Smooth muscle cell (in vitro differentiated cells): Measurements from ENCODE around the gene KLKB1. TPM values are rescaled to one million over a fixed set of nuclear protein-coding genes. Genes with fewer than 3 reads are reported as not detected.

Experiments used
- DNase-seq: peaks from one replicate; lab custom pipeline; 2025; ENCODE audit not compliant: unreplicated experiment; lab: John Stamatoyannopoulos, UW
- H2AFZ ChIP-seq: fragments of 200-600 bp; sonication (generic); 2 replicates; pipeline ENCODE4 v1.6.0; 2016; ENCODE audit warnings: antibody characterized with exemption, low read depth, mild to moderate bottlenecking
- H3F3A ChIP-seq: fragments of 200-600 bp; sonication (generic); 2 replicates; pipeline ENCODE4 v1.6.0; 2017; ENCODE audit warnings: antibody characterized with exemption, low read depth
- H3K27ac ChIP-seq: fragments of 200-600 bp; sonication (generic); 2 replicates; pipeline ENCODE4 v1.5.1; 2016; ENCODE audit warnings: low read depth, mild to moderate bottlenecking
- H3K27me3 ChIP-seq: fragments of 200-600 bp; sonication (generic); 2 replicates; pipeline ENCODE4 v1.6.1; 2016; ENCODE audit warnings: low read depth, mild to moderate bottlenecking
- H3K36me3 ChIP-seq: fragments of 200-600 bp; sonication (generic); 2 replicates; pipeline ENCODE4 v1.5.1; 2016; ENCODE audit warnings: low read depth
- H3K4me1 ChIP-seq: fragments of 200-600 bp; sonication (generic); 2 replicates; pipeline ENCODE4 v1.5.1; 2016; ENCODE audit warnings: low read depth
- H3K4me2 ChIP-seq: fragments of 200-600 bp; sonication (generic); 2 replicates; pipeline ENCODE4 v1.6.0; 2016; ENCODE audit warnings: mild to moderate bottlenecking
- H3K4me3 ChIP-seq: fragments of 200-600 bp; sonication (generic); 2 replicates; pipeline ENCODE4 v1.5.1; 2016; ENCODE audit warnings: mild to moderate bottlenecking
- H3K79me2 ChIP-seq: fragments of 200-600 bp; sonication (generic); 2 replicates; pipeline ENCODE4 v1.6.0; 2016; ENCODE audit warnings: low read depth, mild to moderate bottlenecking
- H3K9ac ChIP-seq: fragments of 200-600 bp; sonication (generic); 2 replicates; pipeline ENCODE4 v1.6.0; 2016; ENCODE audit warnings: low read depth
- H3K9me3 ChIP-seq: fragments of 200-600 bp; sonication (generic); replicated peaks from 2 replicates; pipeline ENCODE4 v1.5.1; 2016; ENCODE audit warnings: low read depth
- H4K20me1 ChIP-seq: fragments of 200-600 bp; sonication (generic); 2 replicates; pipeline ENCODE4 v1.6.0; 2016; ENCODE audit warnings: low read depth
- CTCF ChIP-seq: fragments of 200-600 bp; sonication (generic); IDR thresholded peaks from 2 replicates; pipeline ENCODE4 v1.5.1; 2017; ENCODE audit warnings: borderline replicate concordance, mild to moderate bottlenecking, antibody characterized with exemption; ENCODE audit not compliant: insufficient read depth, poor library complexity, severe bottlenecking
- WGBS: methylation state at CpG from one replicate; pipeline ENCODE4 v1.1.7; 2016; ENCODE audit warnings: low lambda C conversion rate; 5-methylcytosine and 5-hydroxymethylcytosine counted together
- polyA plus RNA-seq: library from polyadenylated mRNA; unstranded; fragments of >200 nt; fragmentation: Nextera tagmentation; extraction: Ambion mirVana; gene quantifications from 2 replicates; pipeline ENCODE4 v1.2.1, GENCODE V29; 2016
- total RNA-seq: library from RNA; depleted of rRNA; stranded (reverse); fragments of >200 nt; gene quantifications from 2 replicates; pipeline ENCODE4 v1.2.3, GENCODE V29; 2014

Gene KLKB1
- total and polyA plus RNA-seq, 2 experiments from 2014 or later, result not detected

DNA sequence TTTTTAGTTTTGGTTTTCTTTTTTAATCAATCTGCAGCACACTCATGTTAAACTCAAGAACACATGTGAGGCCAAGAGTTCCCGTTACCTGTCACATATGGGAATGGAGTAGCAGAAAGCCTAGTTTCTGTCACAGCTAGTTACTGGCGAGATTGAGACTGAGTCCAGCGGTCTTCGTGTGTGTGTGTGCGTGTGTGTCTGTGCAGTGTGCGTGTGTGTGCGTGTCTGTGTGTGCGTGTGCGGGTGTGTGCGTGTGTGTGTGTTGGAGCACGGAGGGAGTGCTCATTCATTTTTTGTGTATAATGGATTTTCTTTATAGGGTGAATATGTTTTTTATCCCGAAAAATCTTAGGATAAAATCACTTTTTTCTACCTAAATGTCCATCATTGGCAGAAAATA lies 57.8 kb downstream of the KLKB1 start:
- no peak for DNase-seq
- no peak overlapping the region for H3K4me3 ChIP-seq
- no peaks in the 10 kb centered on the region for H3K36me3 ChIP-seq
- TF ChIP-seq CTCF, result no peak
- H3K79me2 ChIP-seq, result no peaks in the 10 kb centered on the region
- H3K27ac ChIP-seq, result no peak overlapping the region
- WGBS, result 96% methylated on average over 12 of the region's 12 CpGs
- no peaks in the 10 kb centered on the region for H3K9me3 ChIP-seq
- H3K9ac ChIP-seq, result no peak overlapping the region
- no peaks in the 10 kb centered on the region for H3K4me1 ChIP-seq
- H3F3A ChIP-seq, result no peaks in the 10 kb centered on the region
- no peak overlapping the region for H2AFZ ChIP-seq
- H3K4me2 ChIP-seq, result no peak overlapping the region
- no peaks in the 10 kb centered on the region for H4K20me1 ChIP-seq
- H3K27me3 ChIP-seq, result peaks cover 7% of the 10 kb centered on the region

DNA sequence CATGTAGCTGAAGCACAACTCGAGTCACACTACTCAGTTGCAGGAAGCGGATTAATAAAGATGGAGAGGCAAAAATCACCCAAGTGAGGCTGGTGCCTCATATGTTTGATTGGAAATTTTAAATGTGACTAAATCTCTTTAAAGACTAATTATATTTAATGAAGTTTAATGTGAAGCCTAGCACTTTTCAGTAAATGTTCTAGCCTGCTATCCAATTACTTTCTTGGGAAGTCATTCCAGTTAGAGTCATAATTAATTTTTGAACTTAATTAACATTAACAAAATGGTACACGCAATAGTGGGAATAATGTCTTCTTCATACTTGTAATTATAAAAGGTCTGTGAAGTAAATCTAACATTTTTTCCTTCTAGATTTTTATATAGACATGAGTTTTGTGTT lies 59.3 kb downstream of the KLKB1 start:
- Histone ChIP-seq H3K4me3 (no peak overlapping the region), H4K20me1 (no peaks in the 10 kb centered on the region), H3K27ac (no peak overlapping the region), H3K79me2 (no peaks in the 10 kb centered on the region), H3K27me3 (peaks cover 4% of the 10 kb centered on the region), H3K9ac (no peak overlapping the region), H3K9me3 (no peaks in the 10 kb centered on the region), H3F3A (no peaks in the 10 kb centered on the region), H3K4me2 (no peak overlapping the region), H2AFZ (no peak overlapping the region), H3K36me3 (no peaks in the 10 kb centered on the region), H3K4me1 (no peaks in the 10 kb centered on the region)
- DNase-seq, result no peak
- WGBS, result 97% methylated on average over 3 of the region's 3 CpGs
- no peak for TF ChIP-seq CTCF

DNA sequence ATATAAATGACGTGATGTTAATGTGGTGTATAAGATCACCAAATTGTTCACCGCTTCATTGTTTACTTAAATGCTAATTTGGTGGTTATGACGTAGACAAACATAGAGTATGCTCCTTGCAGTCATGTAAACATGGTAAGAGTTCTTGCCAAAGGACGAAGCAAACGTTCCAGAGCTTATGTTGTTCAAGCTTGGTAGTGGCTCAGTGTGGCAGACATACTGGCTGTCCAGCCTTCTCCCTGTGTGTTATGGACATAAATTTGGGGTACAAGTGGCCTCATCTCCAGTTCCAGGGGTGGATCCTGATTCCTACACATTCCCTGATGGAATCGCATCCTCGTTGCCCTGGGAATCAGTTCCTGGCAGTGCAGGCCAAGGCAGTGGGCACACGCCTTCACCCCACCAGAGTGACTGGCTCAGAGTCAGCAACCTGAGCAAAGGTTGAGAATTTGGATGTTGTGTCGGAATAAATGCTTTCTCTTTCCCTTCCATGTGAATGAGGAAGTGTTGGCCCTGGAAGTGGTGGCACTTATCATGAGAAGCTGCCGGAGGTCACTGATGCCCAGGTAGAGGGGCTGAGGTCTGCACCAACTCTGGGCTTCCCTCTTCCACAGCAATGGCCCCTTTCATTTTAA lies 64.1 kb downstream of the KLKB1 start:
- H3K27ac ChIP-seq, result no peak overlapping the region
- H3K9me3 ChIP-seq, result no peaks in the 10 kb centered on the region
- H4K20me1 ChIP-seq, result no peaks in the 10 kb centered on the region
- no peaks in the 10 kb centered on the region for H3K79me2 ChIP-seq
- DNase-seq, result no peak
- no peaks in the 10 kb centered on the region for H3K4me1 ChIP-seq
- H3K9ac ChIP-seq, result no peak overlapping the region
- peaks cover 4% of the 10 kb centered on the region for H3K27me3 ChIP-seq
- H3K4me3 ChIP-seq, result no peak overlapping the region
- no peak overlapping the region for H3K4me2 ChIP-seq
- no peaks in the 10 kb centered on the region for H3K36me3 ChIP-seq
- H2AFZ ChIP-seq, result no peak overlapping the region
- H3F3A ChIP-seq, result no peaks in the 10 kb centered on the region
- 94% methylated on average over 10 of the region's 10 CpGs for WGBS
- no peak for TF ChIP-seq CTCF

- WGBS, result 94% methylated on average over 9 of the region's 9 CpGs
- TF ChIP-seq CTCF, result no peak
- Histone ChIP-seq H3K36me3 (no peaks in the 10 kb centered on the region), H3K79me2 (no peaks in the 10 kb centered on the region), H2AFZ (no peak overlapping the region), H3K4me3 (no peak overlapping the region), H3K9ac (no peak overlapping the region), H3K27me3 (peaks cover 15% of the 10 kb centered on the region), H4K20me1 (no peaks in the 10 kb centered on the region), H3K4me2 (no peak overlapping the region), H3F3A (no peaks in the 10 kb centered on the region), H3K9me3 (no peaks in the 10 kb centered on the region), H3K27ac (no peak overlapping the region), H3K4me1 (no peaks in the 10 kb centered on the region)
- DNase-seq, result no peak
Measured at GRCh38 chr4:186294160-186294559, 66.9 kb downstream of the KLKB1 start.
